Loucy (cell line): ENCODE results near the gene LCMT1.

Experiments used
- EZH2phosphoT487 ChIP-seq: fragments of 200-600 bp; IDR thresholded peaks from 2 replicates; pipeline ENCODE4 v1.6.1; 2018; ENCODE audit warnings: antibody characterized with exemption, mild to moderate bottlenecking, moderate library complexity, borderline replicate concordance
- TF ChIP-seq, protein P1 (sequence below): fragments of 200-600 bp; sonication (generic); conservative IDR thresholded peaks from 2 replicates; pipeline ENCODE4 v1.5.1; 2014; ENCODE audit warnings: mild to moderate bottlenecking, antibody characterized with exemption, low read length

DNA sequence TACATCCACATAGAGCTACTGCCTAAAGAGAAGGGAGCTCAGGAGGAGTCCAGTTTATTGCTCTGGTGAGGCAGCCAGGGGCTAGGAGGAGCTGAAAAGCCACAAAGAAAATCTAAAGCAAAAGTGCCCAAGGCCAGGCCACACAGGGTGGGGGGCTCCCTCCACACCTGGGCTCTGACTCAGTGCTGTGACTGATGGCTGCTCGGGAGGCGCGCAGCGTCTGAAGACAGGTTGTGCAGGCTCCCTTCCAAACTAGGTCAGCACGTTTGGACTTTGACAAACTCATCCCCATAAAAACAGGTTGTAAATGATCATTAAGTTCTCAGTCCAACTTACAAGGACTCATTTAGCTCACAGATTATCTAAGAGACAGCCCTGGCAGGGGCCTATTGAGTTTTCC, 22.2 kb upstream of the LCMT1 start:
- TF ChIP-seq, protein P1, sequence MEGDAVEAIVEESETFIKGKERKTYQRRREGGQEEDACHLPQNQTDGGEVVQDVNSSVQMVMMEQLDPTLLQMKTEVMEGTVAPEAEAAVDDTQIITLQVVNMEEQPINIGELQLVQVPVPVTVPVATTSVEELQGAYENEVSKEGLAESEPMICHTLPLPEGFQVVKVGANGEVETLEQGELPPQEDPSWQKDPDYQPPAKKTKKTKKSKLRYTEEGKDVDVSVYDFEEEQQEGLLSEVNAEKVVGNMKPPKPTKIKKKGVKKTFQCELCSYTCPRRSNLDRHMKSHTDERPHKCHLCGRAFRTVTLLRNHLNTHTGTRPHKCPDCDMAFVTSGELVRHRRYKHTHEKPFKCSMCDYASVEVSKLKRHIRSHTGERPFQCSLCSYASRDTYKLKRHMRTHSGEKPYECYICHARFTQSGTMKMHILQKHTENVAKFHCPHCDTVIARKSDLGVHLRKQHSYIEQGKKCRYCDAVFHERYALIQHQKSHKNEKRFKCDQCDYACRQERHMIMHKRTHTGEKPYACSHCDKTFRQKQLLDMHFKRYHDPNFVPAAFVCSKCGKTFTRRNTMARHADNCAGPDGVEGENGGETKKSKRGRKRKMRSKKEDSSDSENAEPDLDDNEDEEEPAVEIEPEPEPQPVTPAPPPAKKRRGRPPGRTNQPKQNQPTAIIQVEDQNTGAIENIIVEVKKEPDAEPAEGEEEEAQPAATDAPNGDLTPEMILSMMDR, result no peak
- TF ChIP-seq EZH2phosphoT487, result no peak
